GM12873 (cell line): ENCODE data around the gene GBE1.

Experiments
- TF ChIP-seq, protein P1 (sequence below): IDR thresholded peaks from 2 replicates; pipeline ENCODE4 v1.5.1; 2012; ENCODE audit warnings: low read depth, mild to moderate bottlenecking, moderate library complexity, low read length, control low read depth; ENCODE audit not compliant: insufficient read depth; ENCODE audit errors: missing control alignments

Gene GBE1

GRCh38 chr3:81620849-81621248, 140.6 kb downstream of the GBE1 start:
- TF ChIP-seq, protein P1, sequence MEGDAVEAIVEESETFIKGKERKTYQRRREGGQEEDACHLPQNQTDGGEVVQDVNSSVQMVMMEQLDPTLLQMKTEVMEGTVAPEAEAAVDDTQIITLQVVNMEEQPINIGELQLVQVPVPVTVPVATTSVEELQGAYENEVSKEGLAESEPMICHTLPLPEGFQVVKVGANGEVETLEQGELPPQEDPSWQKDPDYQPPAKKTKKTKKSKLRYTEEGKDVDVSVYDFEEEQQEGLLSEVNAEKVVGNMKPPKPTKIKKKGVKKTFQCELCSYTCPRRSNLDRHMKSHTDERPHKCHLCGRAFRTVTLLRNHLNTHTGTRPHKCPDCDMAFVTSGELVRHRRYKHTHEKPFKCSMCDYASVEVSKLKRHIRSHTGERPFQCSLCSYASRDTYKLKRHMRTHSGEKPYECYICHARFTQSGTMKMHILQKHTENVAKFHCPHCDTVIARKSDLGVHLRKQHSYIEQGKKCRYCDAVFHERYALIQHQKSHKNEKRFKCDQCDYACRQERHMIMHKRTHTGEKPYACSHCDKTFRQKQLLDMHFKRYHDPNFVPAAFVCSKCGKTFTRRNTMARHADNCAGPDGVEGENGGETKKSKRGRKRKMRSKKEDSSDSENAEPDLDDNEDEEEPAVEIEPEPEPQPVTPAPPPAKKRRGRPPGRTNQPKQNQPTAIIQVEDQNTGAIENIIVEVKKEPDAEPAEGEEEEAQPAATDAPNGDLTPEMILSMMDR: no peak

DNA sequence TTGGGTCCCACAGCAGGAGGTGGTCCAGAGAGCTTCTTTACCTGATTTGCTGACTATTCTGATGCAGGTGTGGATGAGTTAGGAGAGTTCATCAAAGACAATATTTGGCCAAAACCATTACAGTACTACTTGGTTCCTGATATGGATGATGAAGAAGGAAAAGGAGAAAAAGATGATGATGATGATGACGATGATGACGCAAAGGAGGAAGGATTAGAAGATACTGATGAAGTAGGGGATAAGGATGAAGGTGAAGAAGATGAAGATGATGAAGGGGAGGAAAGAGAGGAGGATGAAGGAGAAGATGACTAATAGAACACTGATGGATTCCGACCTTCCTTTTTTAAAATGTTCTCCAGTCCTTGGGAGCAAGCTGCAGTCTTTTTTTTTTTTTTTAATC, 148.7 kb downstream of the GBE1 start:
- TF ChIP-seq, protein P1: no peak

- TF ChIP-seq, protein P1: no peak
Observed at GRCh38 chr3:81602781-81603180, 158.7 kb downstream of the GBE1 start.

DNA sequence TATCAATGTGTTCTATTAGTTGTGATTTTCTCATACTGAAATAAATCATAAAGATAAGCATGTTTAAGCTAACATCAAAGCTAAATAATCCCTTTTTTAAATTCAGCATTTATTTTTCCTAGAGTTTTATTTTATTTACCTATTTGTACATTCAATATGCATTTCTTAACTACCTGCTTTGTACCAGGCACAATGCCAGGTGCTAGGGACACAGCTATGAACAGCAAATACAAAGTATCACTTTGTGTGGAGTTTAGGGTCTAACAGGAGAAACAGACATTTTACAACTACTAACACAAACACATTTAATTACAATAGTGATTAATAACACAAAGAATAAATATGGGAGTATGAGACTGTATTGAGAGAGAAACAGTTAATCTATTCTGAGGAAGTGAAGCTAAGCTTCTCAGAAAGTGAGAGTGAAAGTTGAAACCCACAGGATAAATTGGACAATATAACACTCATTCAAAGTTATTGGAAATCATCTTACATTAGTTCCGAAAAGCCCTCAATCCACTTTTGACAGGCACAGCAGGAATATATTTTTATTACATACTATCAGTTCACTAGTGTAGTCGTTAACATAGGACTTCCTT, 159.6 kb downstream of the GBE1 start:
- TF ChIP-seq, protein P1: no peak

DNA sequence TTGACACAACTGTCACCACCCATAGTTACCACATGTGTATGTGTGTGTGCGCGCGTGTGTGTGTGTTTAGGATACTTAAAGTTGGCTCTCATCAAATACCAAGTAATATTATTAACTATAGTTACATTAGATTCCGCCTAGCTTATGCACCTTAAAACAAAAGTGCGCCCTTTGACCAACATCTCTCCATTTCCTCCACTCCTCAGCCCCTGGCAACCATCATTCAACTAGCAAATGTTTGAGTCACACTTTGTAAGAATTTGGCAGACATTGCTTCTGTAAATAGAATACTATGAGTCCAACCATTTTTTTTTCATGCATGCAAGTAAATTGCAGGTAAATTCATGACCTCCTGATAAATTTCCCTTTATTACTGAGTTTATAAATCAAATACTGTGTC, 169.3 kb downstream of the GBE1 start:
- TF ChIP-seq, protein P1: no peak

- TF ChIP-seq, protein P1: no peak
Observed at GRCh38 chr3:81585937-81586336, 175.5 kb downstream of the GBE1 start.

- TF ChIP-seq, protein P1: no peak
Observed at GRCh38 chr3:81585056-81585455, 176.4 kb downstream of the GBE1 start.
